Prostate gland (tissue), 2 donors: ENCODE data around the gene FA2H.

ENCODE experiments used
- CTCF ChIP-seq, 4 experiments: fragments of 200-600 bp in 2 of 4; fragments of 450-650 bp in 2 of 4; sonication (generic) in 2 of 4; IDR thresholded peaks; 1 replicate in 3 of 4; 2 replicates in 1 of 4; pipeline ENCODE4 v1.5.1; 2016 to 2019; ENCODE audit warnings: antibody characterized with exemption in 4 of 4, mild to moderate bottlenecking in 2 of 4, moderate library complexity in 2 of 4
- POLR2AphosphoS5 ChIP-seq: sonication (generic); formaldehyde crosslinking; IDR thresholded peaks from one replicate; pipeline ENCODE4 v1.6.1; 2017; ENCODE audit warnings: antibody characterized with exemption

- no peak for TF ChIP-seq CTCF (IDR thresholded peaks at IDR 0.05)
- no peak for TF ChIP-seq POLR2AphosphoS5
Measured at GRCh38 chr16:74756203-74756602, 18.4 kb downstream of the FA2H start.
